Activated CD4-positive, alpha-beta memory T cell treated with anti-CD3 and anti-CD28 coated beads, Interleukin-2, amount 10 ng/mL, durations not matched to agents 7 days and 5 days (primary cell): ENCODE measurements around the gene PLA2G6. TPM values are rescaled to one million over a fixed set of nuclear protein-coding genes. Genes with fewer than 3 reads are reported as not detected.

Experiments used
- CTCF ChIA-PET: fragments of 350-600 bp; sonication (Branson Sonifier 250); formaldehyde crosslinking; loops from one replicate; lab custom pipeline; 2021; ENCODE audit warnings: antibody characterized with exemption, inconsistent platforms; lab: Charles Lee
- POLR2A ChIA-PET: fragments of 350-600 bp; sonication (Branson Sonifier 250); formaldehyde crosslinking; loops from one replicate; lab custom pipeline; 2021; ENCODE audit warnings: antibody characterized with exemption; lab: Charles Lee
- DNase-seq: peaks from one replicate; pipeline ENCODE4 v3.0.0-alpha.2; 2020
- H3K27ac Mint-ChIP-seq: one replicate; pipeline ENCODE4 v1.8.0; 2021; ENCODE audit warnings: mild to moderate bottlenecking, mixed read lengths
- H3K27me3 Mint-ChIP-seq: one replicate; pipeline ENCODE4 v1.8.0; 2021; ENCODE audit warnings: mixed read lengths
- H3K36me3 Mint-ChIP-seq: one replicate; pipeline ENCODE4 v1.8.0; 2021; ENCODE audit warnings: low read depth, mixed read lengths
- H3K4me1 Mint-ChIP-seq: one replicate; pipeline ENCODE4 v1.8.0; 2021; ENCODE audit warnings: mixed read lengths
- H3K4me3 Mint-ChIP-seq: one replicate; pipeline ENCODE4 v1.8.0; 2021; ENCODE audit warnings: mild to moderate bottlenecking, mixed read lengths
- H3K9me3 Mint-ChIP-seq: one replicate; pipeline ENCODE4 v1.8.0; 2021; ENCODE audit warnings: mixed read lengths
- total RNA-seq, 2 experiments: library from RNA; stranded (reverse); gene quantifications; one replicate each; pipeline ENCODE4 v1.2.3, GENCODE V29; 2021

Gene PLA2G6
- total RNA-seq, 2 experiments from 2014 or later: 80.7 to 85.7 TPM

GRCh38 chr22:38068641-38069371 lies 112.8 kb downstream of the PLA2G6 start:
- CTCF ChIA-PET: no interaction called here
- POLR2A ChIA-PET: no interaction called here
- H3K36me3 Mint-ChIP-seq: peaks cover 3% of the 10 kb centered on the region

DNA sequence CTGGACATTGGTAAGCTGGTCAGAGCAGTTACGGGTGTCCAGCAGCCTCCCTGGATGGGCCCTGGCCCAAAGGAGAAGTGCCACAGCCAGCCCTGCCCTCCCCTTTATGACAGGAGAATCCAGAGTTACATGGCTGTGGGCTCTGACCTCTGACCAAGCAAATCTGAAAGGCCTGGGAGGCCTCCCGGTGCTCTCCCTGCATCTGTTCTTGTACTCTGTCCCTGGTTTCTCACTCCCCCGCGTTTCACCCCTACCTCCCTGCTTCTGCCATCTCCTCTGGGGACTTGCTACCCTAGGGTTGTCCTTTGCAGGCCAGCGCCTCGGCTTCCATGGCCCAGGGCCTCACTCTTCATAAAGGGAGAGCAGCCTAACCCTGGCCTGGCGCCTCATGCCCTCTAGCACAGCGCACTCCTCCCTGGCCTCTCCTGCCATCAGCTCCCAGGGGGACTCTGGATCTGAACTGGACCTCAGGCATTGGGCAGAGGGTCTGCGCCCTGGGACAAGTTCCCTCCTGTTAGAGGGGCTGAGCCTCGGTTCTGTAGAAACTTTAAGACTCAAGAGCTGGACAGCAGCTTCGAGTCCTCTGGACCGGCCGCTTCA lies 113.8 kb downstream of the PLA2G6 start:
- no peaks in the 10 kb centered on the region for H3K9me3 Mint-ChIP-seq
- H3K27ac Mint-ChIP-seq: no peak overlapping the region
- H3K4me1 Mint-ChIP-seq: no peaks in the 10 kb centered on the region
- no peaks in the 10 kb centered on the region for H3K27me3 Mint-ChIP-seq
- DNase-seq: no peak
- no peak overlapping the region for H3K4me3 Mint-ChIP-seq
- POLR2A ChIA-PET: no interaction called here
- peaks cover 3% of the 10 kb centered on the region for H3K36me3 Mint-ChIP-seq
- CTCF ChIA-PET: interaction anchor here (0.7 kb wide), 1 partner anchor 95 kb away, joined by 3 read pairs; no protein-coding TSS in a partner anchor

More at GRCh38 chr22:38068641-38069371, 112.8 kb downstream of the PLA2G6 start:
- Mint-ChIP-seq H3K4me1 (no peaks in the 10 kb centered on the region), H3K27ac (no peak overlapping the region), H3K4me3 (no peak overlapping the region), H3K9me3 (no peaks in the 10 kb centered on the region), H3K27me3 (no peaks in the 10 kb centered on the region)
- DNase-seq: no peak

GRCh38 chr22:38067028-38067415 lies 114.6 kb downstream of the PLA2G6 start:
- Mint-ChIP-seq H3K36me3 (peaks cover 6% of the 10 kb centered on the region), H3K27me3 (no peaks in the 10 kb centered on the region), H3K9me3 (no peaks in the 10 kb centered on the region), H3K4me3 (no peak overlapping the region), H3K4me1 (no peaks in the 10 kb centered on the region), H3K27ac (no peak overlapping the region)
- POLR2A ChIA-PET: no interaction called here
- DNase-seq: no peak
- CTCF ChIA-PET: interaction anchor here (0.7 kb wide), 1 partner anchor 94 kb away, joined by 3 read pairs; no protein-coding TSS in a partner anchor

DNA sequence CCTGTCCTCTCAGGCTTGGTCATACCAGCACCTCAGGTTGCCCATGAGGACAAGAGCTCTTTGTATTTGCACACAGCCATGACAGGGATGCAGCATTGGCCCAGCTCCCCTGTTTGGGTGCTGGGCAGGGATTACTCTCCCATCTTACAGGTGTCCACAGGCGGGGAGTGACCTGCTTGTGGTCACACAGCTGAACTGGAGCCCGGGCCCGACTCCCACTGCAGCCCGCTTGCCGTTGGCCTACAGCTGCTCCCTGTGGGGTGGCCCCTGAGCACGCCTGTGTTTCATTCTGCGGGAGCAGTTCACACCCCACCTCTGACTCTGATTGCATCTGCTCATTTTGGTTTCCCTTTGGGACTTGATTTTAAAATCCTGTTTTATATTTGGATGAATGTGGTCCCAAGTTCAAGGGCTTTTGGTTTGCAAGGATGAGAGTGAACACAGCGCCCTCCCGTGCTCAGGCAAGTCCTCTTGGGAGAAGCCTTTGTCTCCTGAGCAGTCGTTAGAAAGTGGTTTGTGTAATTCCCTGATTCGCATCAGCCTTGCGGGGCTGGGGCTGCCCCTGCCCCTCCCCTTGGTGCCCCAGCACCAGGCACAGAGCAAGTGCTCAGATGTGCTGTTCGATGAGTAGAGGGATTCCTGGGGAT lies 115.1 kb downstream of the PLA2G6 start:
- POLR2A ChIA-PET: no interaction called here
- Mint-ChIP-seq H3K9me3 (no peaks in the 10 kb centered on the region), H3K27ac (no peak overlapping the region), H3K4me1 (no peaks in the 10 kb centered on the region), H3K36me3 (peaks cover 8% of the 10 kb centered on the region), H3K4me3 (no peak overlapping the region), H3K27me3 (no peaks in the 10 kb centered on the region)
- DNase-seq: no peak
- CTCF ChIA-PET: interaction anchor here (1.3 kb wide), 1 partner anchor 14 kb away, joined by 8 read pairs; no protein-coding TSS in a partner anchor

GRCh38 chr22:38065539-38065938 lies 116.1 kb downstream of the PLA2G6 start:
- H3K27me3 Mint-ChIP-seq: no peaks in the 10 kb centered on the region
- POLR2A ChIA-PET: no interaction called here
- no peaks in the 10 kb centered on the region for H3K9me3 Mint-ChIP-seq
- DNase-seq: no peak
- H3K36me3 Mint-ChIP-seq: peaks cover 8% of the 10 kb centered on the region
- CTCF ChIA-PET: interaction anchor here (0.5 to 1.3 kb wide), 2 partner anchors 13 to 21 kb away, joined by 3 to 8 read pairs; no protein-coding TSS in a partner anchor
- no peak overlapping the region for H3K4me3 Mint-ChIP-seq
- no peaks in the 10 kb centered on the region for H3K4me1 Mint-ChIP-seq
- no peak overlapping the region for H3K27ac Mint-ChIP-seq

- no peak overlapping the region for H3K4me3 Mint-ChIP-seq
- H3K4me1 Mint-ChIP-seq: peaks cover 6% of the 10 kb centered on the region
- ChIA-PET POLR2A (no interaction called here), CTCF (no interaction called here)
- H3K27me3 Mint-ChIP-seq: no peaks in the 10 kb centered on the region
- peaks cover 14% of the 10 kb centered on the region for H3K36me3 Mint-ChIP-seq
- no peaks in the 10 kb centered on the region for H3K9me3 Mint-ChIP-seq
- H3K27ac Mint-ChIP-seq: no peak overlapping the region
- no peak for DNase-seq
Observed at GRCh38 chr22:38062791-38063190, 118.8 kb downstream of the PLA2G6 start.

Other genes with a start within 250 kb of the PLA2G6 start
- gene C22orf23, start 228.2 kb downstream of the PLA2G6 start, total RNA-seq: not detected
- 10 to 100 TPM; 50.1 to 56.4 TPM for gene POLR2F, start 228.1 kb downstream of the PLA2G6 start, total RNA-seq
- gene SOX10, start 197.3 kb downstream of the PLA2G6 start, total RNA-seq: not detected
- gene PICK1, start 124.4 kb downstream of the PLA2G6 start, total RNA-seq: 10 to 100 TPM; 11.4 to 12.7 TPM
- gene SLC16A8, start 97.6 kb downstream of the PLA2G6 start, total RNA-seq: not detected
- under 1 TPM; 0.55 to 0.63 TPM for gene BAIAP2L2, start 71.1 kb downstream of the PLA2G6 start, total RNA-seq
- 10 to 100 TPM; 15.3 to 16.4 TPM for gene MAFF, start 20.2 kb upstream of the PLA2G6 start, total RNA-seq
- 10 to 100 TPM; 45.9 to 49.3 TPM for gene TMEM184B, start 91.2 kb upstream of the PLA2G6 start, total RNA-seq
- 100 to 1,000 TPM in 1 of 2 experiments, 10 to 100 TPM in 1; 99.9 to 102 TPM for gene CSNK1E, start 135.6 kb upstream of the PLA2G6 start, total RNA-seq